Activated naive CD4-positive, alpha-beta T cell treated with Interleukin-2 at 50 U/mL for 16 hours (primary cell): ENCODE data around the gene POU3F2.

ENCODE experiments used
- DNase-seq: peaks from one replicate; pipeline ENCODE4 v3.0.0-alpha.2; 2020

POU3F2 gene

GRCh38 chr6:98831057-98831958, 3.1 kb upstream of the POU3F2 start:
- no peak for DNase-seq

GRCh38 chr6:98831959-98832283, 2.5 kb upstream of the POU3F2 start:
- DNase-seq = no peak

- no peak for DNase-seq
Observed at GRCh38 chr6:98832284-98833056, 1.9 kb upstream of the POU3F2 start.

GRCh38 chr6:98833057-98833306, 1.4 kb upstream of the POU3F2 start:
- DNase-seq = no peak

- peak; percentile 36 for DNase-seq
Observed at GRCh38 chr6:98833307-98834059, 891 bp upstream of the POU3F2 start.

- no peak for DNase-seq
Observed at GRCh38 chr6:98835149-98836024, 1.0 kb downstream of the POU3F2 start.

GRCh38 chr6:98836025-98836961, 1.9 kb downstream of the POU3F2 start:
- no peak for DNase-seq

GRCh38 chr6:98836962-98837944, 2.9 kb downstream of the POU3F2 start:
- DNase-seq = no peak

- DNase-seq = no peak
Observed at GRCh38 chr6:98838032-98838431, 3.7 kb downstream of the POU3F2 start.

- DNase-seq = no peak
Observed at GRCh38 chr6:98838975-98839374, 4.6 kb downstream of the POU3F2 start.

- no peak for DNase-seq
Observed at GRCh38 chr6:98839781-98840361, 5.5 kb downstream of the POU3F2 start.

- DNase-seq = no peak
Observed at GRCh38 chr6:98840385-98840784, 6.0 kb downstream of the POU3F2 start.

- DNase-seq = no peak
Observed at GRCh38 chr6:98840996-98841513, 6.7 kb downstream of the POU3F2 start.

- no peak for DNase-seq
Observed at GRCh38 chr6:98841621-98842341, 7.4 kb downstream of the POU3F2 start.

- DNase-seq = no peak
Observed at GRCh38 chr6:98842342-98843180, 8.2 kb downstream of the POU3F2 start.

GRCh38 chr6:98843271-98844243, 9.2 kb downstream of the POU3F2 start:
- DNase-seq = no peak
